Endothelial cell of umbilical vein (primary cell): ENCODE data around the gene ZNF184. TPM values are rescaled to one million over a fixed set of nuclear protein-coding genes. Genes with fewer than 3 reads are reported as not detected.

Source experiments
- BruUV-seq: library from RNA; stranded (reverse); fragments of 400-500 nt; replicated peaks from 2 replicates; lab custom pipeline; 2021; lab: Mats Ljungman, UMichigan
- CTCF ChIA-PET: fragments of 300-600, 350-600 bp; sonication (Branson Sonifier 250); formaldehyde crosslinking; loops from one replicate; lab custom pipeline; 2021; ENCODE audit warnings: antibody characterized with exemption, inconsistent platforms; lab: Charles Lee
- POLR2A ChIA-PET: fragments of 300-600, 350-600 bp; sonication (Branson Sonifier 250); formaldehyde crosslinking; loops from one replicate; lab custom pipeline; 2021; ENCODE audit warnings: antibody characterized with exemption, inconsistent platforms; lab: Charles Lee
- DNase-seq: peaks from one replicate; pipeline ENCODE4 v3.0.0-alpha.2; 2011; ENCODE audit warnings: low read depth, low spot score
- FAIRE-seq: peaks from 2 replicates; lab custom pipeline; 2011; peaks lifted over from hg19 to GRCh38; lab: Jason Lieb, UNC
- H2AFZ ChIP-seq: 2 replicates; pipeline ENCODE4 v1.6.0; 2012; ENCODE audit warnings: low read depth, low read length, control low read depth, inconsistent platforms
- H3K27ac ChIP-seq: 2 replicates; pipeline ENCODE4 v1.5.1; 2011; ENCODE audit warnings: low read depth, mild to moderate bottlenecking, control low read depth, low read length, moderate library complexity; ENCODE audit not compliant: insufficient read depth
- H3K27me3 ChIP-seq, 2 experiments: 2 replicates each; pipeline versions ENCODE4 v1.6.0 to v1.6.1; 2011; ENCODE audit warnings: low read length in 2 of 2, mixed read lengths in 1 of 2; ENCODE audit not compliant: control insufficient read depth in 2 of 2, insufficient read depth in 2 of 2
- H3K36me3 ChIP-seq, 2 experiments: 2 replicates in 1 of 2; 3 replicates in 1 of 2; pipeline ENCODE4 v1.5.1; 2011; ENCODE audit warnings: low read length in 2 of 2, mild to moderate bottlenecking in 1 of 2, moderate library complexity in 1 of 2; ENCODE audit not compliant: control insufficient read depth in 2 of 2, insufficient read depth in 2 of 2; ENCODE audit errors: extremely low read depth in 1 of 2
- H3K4me1 ChIP-seq: 3 replicates; pipeline ENCODE4 v1.5.1; 2011; ENCODE audit warnings: mild to moderate bottlenecking, low read length; ENCODE audit not compliant: control insufficient read depth, insufficient read depth; ENCODE audit errors: extremely low read depth
- H3K4me2 ChIP-seq: 2 replicates; pipeline ENCODE4 v1.6.1; 2011; ENCODE audit warnings: low read length, control low read depth, mixed read lengths; ENCODE audit not compliant: insufficient read depth
- H3K4me3 ChIP-seq, 3 experiments: fragments of 200-600 bp in 1 of 3; sonication (generic), shearing (Covaris generic) in 1 of 3; replicated peaks in 1 of 3; 2 replicates each; pipeline ENCODE4 v1.5.1; 2011 to 2016; ENCODE audit warnings: control low read depth in 3 of 3, low read length in 3 of 3, mild to moderate bottlenecking in 2 of 3, inconsistent platforms in 1 of 3, low read depth in 1 of 3, moderate library complexity in 1 of 3; ENCODE audit not compliant: insufficient read depth in 1 of 3
- H3K79me2 ChIP-seq: 2 replicates; pipeline ENCODE4 v1.6.0; 2012; ENCODE audit warnings: low read length, inconsistent platforms; ENCODE audit not compliant: control insufficient read depth, insufficient read depth
- H3K9ac ChIP-seq: replicated peaks from 2 replicates; pipeline ENCODE3; 2011; ENCODE audit warnings: low read length, control low read depth; ENCODE audit not compliant: insufficient read depth; ENCODE audit errors: extremely low read depth
- H3K9me1 ChIP-seq: replicated peaks from 3 replicates; pipeline ENCODE4 v1.6.0; 2011; ENCODE audit warnings: mild to moderate bottlenecking, low read length; ENCODE audit not compliant: control insufficient read depth, insufficient read depth; ENCODE audit errors: extremely low read depth
- H3K9me3 ChIP-seq: replicated peaks from 2 replicates; pipeline ENCODE4 v1.5.1; 2012; ENCODE audit warnings: low read length, inconsistent platforms; ENCODE audit not compliant: control insufficient read depth, insufficient read depth
- H4K20me1 ChIP-seq: replicated peaks from 2 replicates; pipeline ENCODE3; 2011; ENCODE audit warnings: mild to moderate bottlenecking, low read length; ENCODE audit not compliant: control insufficient read depth, insufficient read depth; ENCODE audit errors: extremely low read depth
- EZH2 ChIP-seq: IDR thresholded peaks from 2 replicates; pipeline ENCODE4 v1.6.1; 2012; ENCODE audit warnings: borderline replicate concordance, low read depth, mild to moderate bottlenecking, moderate library complexity, low read length, inconsistent platforms; ENCODE audit not compliant: severe bottlenecking
- FOS ChIP-seq: IDR thresholded peaks from 2 replicates; pipeline ENCODE4 v1.6.1; 2011; ENCODE audit warnings: mild to moderate bottlenecking, low read length, moderate library complexity, borderline replicate concordance; ENCODE audit not compliant: insufficient read depth
- JUN ChIP-seq: IDR thresholded peaks from 2 replicates; pipeline ENCODE4 v1.6.1; 2011; ENCODE audit warnings: borderline replicate concordance, low read depth; ENCODE audit not compliant: insufficient read length, insufficient read depth
- MYC ChIP-seq: IDR thresholded peaks from one replicate; pipeline ENCODE4 v1.6.1; 2011; ENCODE audit warnings: mild to moderate bottlenecking, low read depth, low read length
- POLR2A ChIP-seq: IDR thresholded peaks from 2 replicates; pipeline ENCODE4 v1.6.1; 2012; ENCODE audit warnings: low read depth, mild to moderate bottlenecking, control low read depth, low read length
- POLR2AphosphoS5 ChIP-seq: IDR thresholded peaks from 2 replicates; pipeline ENCODE4 v1.6.1; 2012; ENCODE audit warnings: low read depth, mild to moderate bottlenecking, control low read depth, low read length, moderate library complexity; ENCODE audit not compliant: insufficient read depth
- dilution Hi-C: fragments of 300-500 bp; cut with MboI; formaldehyde crosslinking; loops from one replicate; pipeline ENCODE4 v1.15.0; 2019; ENCODE audit warnings: low sequenced_read_pairs; ENCODE audit not compliant: extremely low pct_ligation_motif_present
- intact Hi-C: fragments of 100-400 bp; cut with micrococcal nuclease; formaldehyde crosslinking; loops from one replicate; pipeline ENCODE4 v1.10.0; 2022
- polyA plus RNA-seq, 4 experiments: library from polyadenylated mRNA; depleted of rRNA in 3 of 4; stranded (reverse) in 3 of 4; unstranded in 1 of 4; fragments of >200 nt; gene quantifications; 2 replicates each; pipeline versions ENCODE4 v1.2.1 to v1.2.3, GENCODE V29; 2011 to 2012; ENCODE audit warnings: missing spikeins in 1 of 4
- total RNA-seq: library from RNA; stranded (reverse); gene quantifications from 2 replicates; pipeline ENCODE4 v1.2.3, GENCODE V29; 2021
- TF ChIP-seq, protein P1 (sequence below): IDR thresholded peaks from 2 replicates; pipeline ENCODE4 v1.6.1; 2011; ENCODE audit not compliant: insufficient read depth, insufficient read length
- TF ChIP-seq, protein P2 (sequence below), 2 donors: IDR thresholded peaks; 1 replicate in 1 of 2; 2 replicates in 1 of 2; pipeline ENCODE4 v1.5.1; 2011; ENCODE audit warnings: low read length in 2 of 2, mild to moderate bottlenecking in 2 of 2, moderate library complexity in 2 of 2, control low read depth in 1 of 2, inconsistent platforms in 1 of 2, low read depth in 1 of 2; ENCODE audit not compliant: insufficient read depth in 1 of 2; ENCODE audit errors: extremely low read depth in 1 of 2

Gene ZNF184
- total and polyA plus RNA-seq, 2 donors (not counting 3 experiments of a cell fraction or from before 2014, with no cell fraction given) = 1.6 to 6.5 TPM

DNA sequence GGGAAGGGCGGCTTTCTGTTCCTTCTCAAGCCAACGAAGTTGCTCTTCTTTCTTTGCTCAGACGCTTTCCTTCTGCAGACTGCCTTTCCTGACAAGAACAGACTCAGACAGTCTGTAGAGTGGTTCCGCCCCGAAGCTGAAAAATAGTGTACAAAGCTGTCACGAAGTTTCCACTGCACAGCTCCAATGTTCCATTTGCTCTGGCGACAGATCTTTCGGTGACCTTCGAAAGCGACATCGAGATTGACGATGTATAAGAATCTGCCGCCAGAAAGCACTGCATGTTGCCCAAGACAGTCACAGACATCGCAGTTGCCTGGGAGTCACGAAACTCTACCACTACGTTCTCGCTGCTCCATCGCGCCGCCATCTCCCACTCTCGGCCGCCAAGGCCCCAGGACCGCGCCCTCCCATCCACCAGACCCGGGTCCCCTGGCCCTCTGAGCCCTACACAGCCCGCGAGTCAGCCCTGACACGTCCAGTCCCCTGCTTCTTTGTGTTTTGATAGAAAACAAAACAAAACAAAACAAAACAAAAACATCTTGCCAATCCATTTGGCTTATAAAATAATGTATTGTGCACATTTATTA lies 42.1 kb upstream of the ZNF184 start:
- Histone ChIP-seq H3K27ac (no peak overlapping the region), H3K4me3 (no peak overlapping the region), H3K27me3 (peaks cover 31 to 42% of the 10 kb centered on the region in 2 experiments), H2AFZ (no peak overlapping the region), H3K9ac (no peak overlapping the region), H3K9me1 (no peaks in the 10 kb centered on the region), H4K20me1 (no peaks in the 10 kb centered on the region), H3K4me2 (no peak overlapping the region), H3K36me3 (no peaks in the 10 kb centered on the region), H3K4me1 (peaks cover 3% of the 10 kb centered on the region), H3K79me2 (no peaks in the 10 kb centered on the region), H3K9me3 (no peaks in the 10 kb centered on the region)
- ChIA-PET POLR2A (no interaction called here), CTCF (no interaction called here)
- FAIRE-seq (no peak), DNase-seq (no peak)
- dilution Hi-C loops = no loop called here
- TF ChIP-seq POLR2AphosphoS5 = no peak
- TF ChIP-seq EZH2 = peak; percentile 57
- no TSS peak for BruUV-seq
- intact Hi-C loops = no loop called here

DNA sequence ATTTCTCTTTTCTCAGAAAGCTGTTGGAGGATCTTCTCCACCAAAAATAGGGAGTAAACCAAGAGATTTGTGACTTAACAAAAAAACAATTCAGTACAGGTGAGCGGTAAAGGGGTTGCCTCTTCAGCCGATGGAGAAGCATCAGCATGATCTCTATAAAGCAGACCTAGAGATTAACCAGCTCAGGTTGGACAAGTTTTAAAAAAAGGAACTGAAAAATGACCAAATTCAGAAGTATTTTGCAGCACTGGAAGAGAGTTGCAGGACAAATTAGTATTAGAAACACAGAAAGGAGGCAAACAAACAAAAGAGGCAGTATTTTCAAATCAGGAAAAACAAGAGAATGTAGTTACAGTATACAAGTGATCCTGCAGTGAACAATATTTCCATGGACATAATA lies 39.6 kb upstream of the ZNF184 start:
- ChIA-PET CTCF (no interaction called here), POLR2A (no interaction called here)
- Histone ChIP-seq H3K4me2 (no peak overlapping the region), H3K9me1 (no peaks in the 10 kb centered on the region), H3K4me3 (no peak overlapping the region), H4K20me1 (no peaks in the 10 kb centered on the region), H3K4me1 (no peaks in the 10 kb centered on the region), H3K9me3 (no peaks in the 10 kb centered on the region), H3K27me3 (peaks cover 33 to 42% of the 10 kb centered on the region in 2 experiments), H3K36me3 (no peaks in the 10 kb centered on the region), H3K27ac (no peak overlapping the region), H3K79me2 (no peaks in the 10 kb centered on the region), H3K9ac (no peak overlapping the region), H2AFZ (no peak overlapping the region)
- FAIRE-seq (no peak), DNase-seq (no peak)
- TF ChIP-seq POLR2AphosphoS5 = no peak
- no peak for TF ChIP-seq FOS
- TF ChIP-seq, protein P1, sequence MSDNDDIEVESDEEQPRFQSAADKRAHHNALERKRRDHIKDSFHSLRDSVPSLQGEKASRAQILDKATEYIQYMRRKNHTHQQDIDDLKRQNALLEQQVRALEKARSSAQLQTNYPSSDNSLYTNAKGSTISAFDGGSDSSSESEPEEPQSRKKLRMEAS = no peak
- TF ChIP-seq, protein P2, sequence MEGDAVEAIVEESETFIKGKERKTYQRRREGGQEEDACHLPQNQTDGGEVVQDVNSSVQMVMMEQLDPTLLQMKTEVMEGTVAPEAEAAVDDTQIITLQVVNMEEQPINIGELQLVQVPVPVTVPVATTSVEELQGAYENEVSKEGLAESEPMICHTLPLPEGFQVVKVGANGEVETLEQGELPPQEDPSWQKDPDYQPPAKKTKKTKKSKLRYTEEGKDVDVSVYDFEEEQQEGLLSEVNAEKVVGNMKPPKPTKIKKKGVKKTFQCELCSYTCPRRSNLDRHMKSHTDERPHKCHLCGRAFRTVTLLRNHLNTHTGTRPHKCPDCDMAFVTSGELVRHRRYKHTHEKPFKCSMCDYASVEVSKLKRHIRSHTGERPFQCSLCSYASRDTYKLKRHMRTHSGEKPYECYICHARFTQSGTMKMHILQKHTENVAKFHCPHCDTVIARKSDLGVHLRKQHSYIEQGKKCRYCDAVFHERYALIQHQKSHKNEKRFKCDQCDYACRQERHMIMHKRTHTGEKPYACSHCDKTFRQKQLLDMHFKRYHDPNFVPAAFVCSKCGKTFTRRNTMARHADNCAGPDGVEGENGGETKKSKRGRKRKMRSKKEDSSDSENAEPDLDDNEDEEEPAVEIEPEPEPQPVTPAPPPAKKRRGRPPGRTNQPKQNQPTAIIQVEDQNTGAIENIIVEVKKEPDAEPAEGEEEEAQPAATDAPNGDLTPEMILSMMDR (IDR thresholded peaks at IDR 0.05; ENCODE audit: extremely low read depth in 1 of 2, insufficient read depth in 1 of 2, low read depth in 1 of 2, low read length in 2 of 2) = no peak
- no peak for TF ChIP-seq POLR2A
- no peak for TF ChIP-seq MYC
- TF ChIP-seq JUN = no peak
- intact Hi-C loops (no loop called here), dilution Hi-C loops (no loop called here)
- BruUV-seq = no TSS peak
